K562 (cell line): Measurements from ENCODE around the gene MLST8. TPM values are rescaled to one million over a fixed set of nuclear protein-coding genes. Genes with fewer than 3 reads are reported as not detected.

Source experiments
- CUX1 ChIP-seq: fragments of 200-800 bp; sonication (Bioruptor generic); IDR thresholded peaks from 2 replicates; pipeline ENCODE4 v1.6.1; 2016; ENCODE audit warnings: missing genetic modification characterization, missing compliant biosample characterization
- GATAD2B ChIP-seq: fragments of 450-650 bp; IDR thresholded peaks from 2 replicates; pipeline ENCODE4 v1.6.1; 2017; ENCODE audit warnings: mild to moderate bottlenecking, borderline replicate concordance
- GMEB1 ChIP-seq: fragments of 250-450 bp; sonication (Bioruptor Pico); IDR thresholded peaks from 2 replicates; pipeline ENCODE4 v1.4.0; 2020; ENCODE audit warnings: mild to moderate bottlenecking
- HBP1 ChIP-seq: fragments of 450-650 bp; formaldehyde crosslinking; IDR thresholded peaks from 2 replicates; pipeline ENCODE4 v1.4.0; 2022; ENCODE audit warnings: missing genetic modification characterization
- HNRNPL ChIP-seq: fragments of 200-400 bp; formaldehyde crosslinking; IDR thresholded peaks from 2 replicates; pipeline ENCODE4 v1.6.1; 2017; ENCODE audit warnings: low read depth, mild to moderate bottlenecking, low read length
- MAZ ChIP-seq, 2 experiments: fragments of 450-650 bp in 1 of 2; sonication (generic) in 1 of 2; formaldehyde crosslinking; IDR thresholded peaks in 1 of 2; conservative IDR thresholded peaks in 1 of 2; 2 replicates each; pipeline versions ENCODE4 v1.4.0 to v1.5.0; 2020; ENCODE audit warnings: mild to moderate bottlenecking in 1 of 2, missing genetic modification reagents in 1 of 2
- MBD2 ChIP-seq: sonication (generic); IDR thresholded peaks from 2 replicates; pipeline ENCODE4 v1.6.1; 2016; ENCODE audit warnings: low read depth, borderline replicate concordance
- PHTF2 ChIP-seq: fragments of 250-450 bp; sonication (Bioruptor Pico); IDR thresholded peaks from 2 replicates; pipeline ENCODE4 v1.5.0; 2021; ENCODE audit warnings: mild to moderate bottlenecking
- SMARCB1 ChIP-seq: IDR thresholded peaks from 2 replicates; pipeline ENCODE4 v1.6.1; 2011; ENCODE audit warnings: improper control_type of control experiment, low read depth; ENCODE audit not compliant: insufficient read length
- TEAD2 ChIP-seq: fragments of 450-650 bp; IDR thresholded peaks from 2 replicates; pipeline ENCODE4 v1.6.1; 2016; ENCODE audit warnings: missing genetic modification characterization, control low read depth, missing compliant biosample characterization
- ZBTB26 ChIP-seq: fragments of 450-650 bp; formaldehyde crosslinking; IDR thresholded peaks from 2 replicates; pipeline ENCODE4 v1.4.0; 2022; ENCODE audit warnings: missing genetic modification characterization
- ZNF280B ChIP-seq: fragments of 250-450 bp; sonication (Bioruptor Pico); IDR thresholded peaks from 2 replicates; pipeline ENCODE4 v1.5.1; 2021; ENCODE audit warnings: mild to moderate bottlenecking
- ZNF589 ChIP-seq: fragments of 200-800 bp; sonication (Bioruptor generic); IDR thresholded peaks from 2 replicates; pipeline ENCODE4 v1.6.1; 2016; ENCODE audit warnings: low read depth, missing genetic modification characterization, missing compliant biosample characterization
- polyA plus RNA-seq, 8 experiments: library from polyadenylated mRNA; depleted of rRNA in 4 of 8; stranded (reverse) in 5 of 8; unstranded in 3 of 8; fragments of >200 nt; fragmentation: Nextera tagmentation in 2 of 8; fragmentation: Illumina TruSeq in 1 of 8; extraction: Ambion mirVana in 2 of 8; extraction: Trizol in 1 of 8; gene quantifications; 2 replicates each; pipeline versions ENCODE4 v1.2.1 to v1.2.3, GENCODE V29; 2011 to 2014; ENCODE audit warnings: inconsistent platforms in 1 of 8, missing spikeins in 1 of 8
- total RNA-seq, 7 experiments: library from RNA; depleted of rRNA in 6 of 7; stranded (reverse); fragments of >200 nt in 6 of 7; fragmentation: Illumina TruSeq in 2 of 7; extraction: Trizol in 2 of 7; gene quantifications; 2 replicates each; pipeline versions ENCODE4 v1.2.1 to v1.2.3, GENCODE V29; 2011 to 2021; ENCODE audit warnings: low replicate concordance in 1 of 7

MLST8 gene
- total and polyA plus RNA-seq, 9 of the 15 experiments (the other 6 are each of a cell fraction or from before 2014, with no cell fraction given) = 1.5 to 116 (median 43.3) TPM

- no peak for TF ChIP-seq CUX1
- no peak for TF ChIP-seq GATAD2B
- no peak for TF ChIP-seq SMARCB1
- no peak for TF ChIP-seq PHTF2 (CRISPR knock-in tag)
- TF ChIP-seq ZBTB26 (CRISPR knock-in tag) = no peak
- peak; percentile 72 for TF ChIP-seq GMEB1 (CRISPR knock-in tag)
- TF ChIP-seq HBP1 (CRISPR knock-in tag) = no peak
- TF ChIP-seq TEAD2 (tag) = no peak
- no peak for TF ChIP-seq ZNF589
- no peak for TF ChIP-seq ZNF280B (CRISPR knock-in tag)
- TF ChIP-seq MBD2 = peak; percentile 52; the same call in 1 of the 2 replicates
- peak; percentile 62 to 90 for TF ChIP-seq MAZ (CRISPR knock-in tag; conservative IDR thresholded peaks at IDR 0.05 in 1 of 2, IDR thresholded peaks at IDR 0.05 in 1 of 2)
- TF ChIP-seq HNRNPL = peak; percentile 85
Observed at GRCh38 chr16:2223221-2223941, 18.1 kb downstream of the MLST8 start, which contains the start of gene E4F1 (continued).
